Measurements from ENCODE around the gene KCTD2. TPM values are rescaled to one million over a fixed set of nuclear protein-coding genes. Genes with fewer than 3 reads are reported as not detected.

KCTD2 gene
- 10 to 100 TPM; 22.0 to 32.8 (median 29.0) TPM for total RNA-seq
- total RNA-seq (2013) = 22.3 TPM
- total RNA-seq = 25.6 to 85.7 (median 49.8) reads per million in 29 experiments

- Mint-ChIP-seq H3K36me3 (peaks cover 7% of the 10 kb centered on the region), H3K27me3 (no peaks in the 10 kb centered on the region), H3K27ac (peak within 1 kb of the TSS; percentile 95 to 96), H3K4me3 (peak within 1 kb of the TSS; percentile 96 to 97 (median 97)), H3K9me3 (no peaks in the 10 kb centered on the region), H3K4me1 (peaks cover 42 to 52% (median 46%) of the 10 kb centered on the region in 3 donors)
- peak within 1 kb of the TSS; percentile 65 for H3K27ac ChIP-seq (ENCODE audit: low read length)
- H3K4me1 ChIP-seq (ENCODE audit: control insufficient read depth in 1 of 2, extremely low read depth in 1 of 2, insufficient read depth in 2 of 2, low read length in 2 of 2) = peaks cover 3 to 23% of the 10 kb centered on the region in 2 experiments
- peak within 1 kb of the TSS; percentile 85 to 86 for H3K4me3 ChIP-seq (ENCODE audit: control insufficient read depth in 1 of 2, extremely low read depth in 1 of 2, low read length in 1 of 2)
- 0% methylated on average over 44 of the region's 72 CpGs for whole genome bisulfite sequencing (ENCODE audit: insufficient coverage)
- DNase-seq (peak; percentile 82 to 95 (median 91)), ATAC-seq (replicated peaks in 1 of 4) (peak; percentile 94 to 96 (median 96))
- no peaks in the 10 kb centered on the region for H3K27me3 ChIP-seq (replicated peaks in 1 of 2; ENCODE audit: control insufficient read depth in 2 of 2, extremely low read depth in 1 of 2, insufficient read depth in 2 of 2, low read length in 1 of 2)
- POLR2A ChIA-PET = interaction anchor here in 1 of 2 donors (0.6 kb wide), 1 partner anchor 10 kb away, joined by 5 read pairs; no protein-coding TSS in a partner anchor
- peaks cover 2 to 4% of the 10 kb centered on the region in 2 donors for H3K36me3 ChIP-seq (ENCODE audit: control insufficient read depth in 2 of 2, extremely low read depth in 1 of 2, insufficient read depth in 1 of 2, low read length in 1 of 2)
- no peaks in the 10 kb centered on the region for H3K9me3 ChIP-seq
- CTCF ChIA-PET = interaction anchor here (0.5 to 1.7 kb wide), 3 partner anchors 13 to 291 kb away, joined by 3 to 4 read pairs (median 3); no protein-coding TSS in a partner anchor
Measured at GRCh38 chr17:75046407-75047289, at the start of gene KCTD2, which contains the start of gene ATP5PD. Gene KCTD2, plus strand, starts transcription at chr17:75047225. Its CDS starts 26 bp downstream, at chr17:75047251. Gene ATP5PD, minus strand, starts transcription at chr17:75046969. Its CDS starts 4,319 bp downstream, at chr17:75042650.

- Mint-ChIP-seq H3K27ac (no peak overlapping the region), H3K9me3 (no peaks in the 10 kb centered on the region), H3K4me1 (peaks cover 6 to 13% (median 7%) of the 10 kb centered on the region in 3 donors), H3K36me3 (no peaks in the 10 kb centered on the region), H3K27me3 (no peaks in the 10 kb centered on the region), H3K4me3 (no peak overlapping the region)
- POLR2A ChIA-PET = no interaction called here
- Histone ChIP-seq H3K9me3 (no peaks in the 10 kb centered on the region), H3K4me3 (ENCODE audit: control insufficient read depth in 1 of 2, extremely low read depth in 1 of 2, low read length in 1 of 2) (no peak overlapping the region), H3K4me1 (ENCODE audit: control insufficient read depth in 1 of 2, extremely low read depth in 1 of 2, insufficient read depth in 2 of 2, low read length in 2 of 2) (no peaks in the 10 kb centered on the region), H3K27ac (ENCODE audit: low read length) (no peak overlapping the region), H3K27me3 (replicated peaks in 1 of 2; ENCODE audit: control insufficient read depth in 2 of 2, extremely low read depth in 1 of 2, insufficient read depth in 2 of 2, low read length in 1 of 2) (peaks cover 0 to 4% of the 10 kb centered on the region in 2 experiments), H3K36me3 (ENCODE audit: control insufficient read depth in 2 of 2, extremely low read depth in 1 of 2, insufficient read depth in 1 of 2, low read length in 1 of 2) (no peaks in the 10 kb centered on the region)
- ATAC-seq (replicated peaks in 1 of 4) (no peak), DNase-seq (no peak)
- CTCF ChIA-PET = no interaction called here
- 100% methylated on average over 4 of the region's 6 CpGs for WGBS (ENCODE audit: insufficient coverage)
Measured at GRCh38 chr17:74998783-74999182, 48.2 kb upstream of the KCTD2 start.

GRCh38 chr17:74999523-74999922, 47.5 kb upstream of the KCTD2 start:
- Mint-ChIP-seq H3K4me3 (no peak overlapping the region), H3K4me1 (peaks cover 6 to 13% (median 7%) of the 10 kb centered on the region in 3 donors), H3K27ac (no peak overlapping the region), H3K27me3 (no peaks in the 10 kb centered on the region), H3K36me3 (no peaks in the 10 kb centered on the region), H3K9me3 (no peaks in the 10 kb centered on the region)
- Histone ChIP-seq H3K36me3 (ENCODE audit: control insufficient read depth in 2 of 2, extremely low read depth in 1 of 2, insufficient read depth in 1 of 2, low read length in 1 of 2) (peaks cover 0 to 2% of the 10 kb centered on the region in 2 donors), H3K27ac (ENCODE audit: low read length) (no peak overlapping the region), H3K4me3 (ENCODE audit: control insufficient read depth in 1 of 2, extremely low read depth in 1 of 2, low read length in 1 of 2) (no peak overlapping the region), H3K9me3 (no peaks in the 10 kb centered on the region), H3K27me3 (replicated peaks in 1 of 2; ENCODE audit: control insufficient read depth in 2 of 2, extremely low read depth in 1 of 2, insufficient read depth in 2 of 2, low read length in 1 of 2) (peaks cover 0 to 5% of the 10 kb centered on the region in 2 experiments), H3K4me1 (ENCODE audit: control insufficient read depth in 1 of 2, extremely low read depth in 1 of 2, insufficient read depth in 2 of 2, low read length in 2 of 2) (no peaks in the 10 kb centered on the region)
- ChIA-PET CTCF (no interaction called here), POLR2A (no interaction called here)
- 58% methylated on average over 2 of the region's 4 CpGs for WGBS (ENCODE audit: insufficient coverage)
- no peak for ATAC-seq (replicated peaks in 1 of 4)
- DNase-seq = no peak

- H3K36me3 Mint-ChIP-seq = no peaks in the 10 kb centered on the region
- 80% methylated on average over 7 of the region's 15 CpGs for WGBS (ENCODE audit: insufficient coverage)
- no peaks in the 10 kb centered on the region for H3K9me3 Mint-ChIP-seq
- H3K4me3 Mint-ChIP-seq = no peak overlapping the region
- H3K4me1 ChIP-seq (ENCODE audit: control insufficient read depth in 1 of 2, extremely low read depth in 1 of 2, insufficient read depth in 2 of 2, low read length in 2 of 2) = no peaks in the 10 kb centered on the region
- no peak for DNase-seq
- no peak overlapping the region for H3K27ac ChIP-seq (ENCODE audit: low read length)
- no peak overlapping the region for H3K4me3 ChIP-seq (ENCODE audit: control insufficient read depth in 1 of 2, extremely low read depth in 1 of 2, low read length in 1 of 2)
- ATAC-seq (replicated peaks in 1 of 4) = no peak
- H3K27me3 Mint-ChIP-seq = peaks cover 0 to 3% of the 10 kb centered on the region in 2 donors
- H3K36me3 ChIP-seq (ENCODE audit: control insufficient read depth in 2 of 2, extremely low read depth in 1 of 2, insufficient read depth in 1 of 2, low read length in 1 of 2) = peaks cover 0 to 2% of the 10 kb centered on the region in 2 donors
- H3K27me3 ChIP-seq (replicated peaks in 1 of 2; ENCODE audit: control insufficient read depth in 2 of 2, extremely low read depth in 1 of 2, insufficient read depth in 2 of 2, low read length in 1 of 2) = peaks cover 0 to 7% of the 10 kb centered on the region in 2 experiments
- ChIA-PET POLR2A (no interaction called here), CTCF (interaction anchor here in 1 of 2 donors (1.5 kb wide), 1 partner anchor 9 kb away, joined by 3 read pairs; no protein-coding TSS in a partner anchor)
- peaks cover 6 to 13% (median 7%) of the 10 kb centered on the region in 3 donors for H3K4me1 Mint-ChIP-seq
- no peak overlapping the region for H3K27ac Mint-ChIP-seq
- H3K9me3 ChIP-seq = no peaks in the 10 kb centered on the region
Measured at GRCh38 chr17:75001915-75002843, 44.8 kb upstream of the KCTD2 start.

GRCh38 chr17:75003070-75003956, 43.7 kb upstream of the KCTD2 start:
- 88% methylated on average over 73 of the region's 76 CpGs for WGBS (ENCODE audit: insufficient coverage)
- H3K9me3 ChIP-seq = no peaks in the 10 kb centered on the region
- CTCF ChIA-PET = no interaction called here

More at GRCh38 chr17:75003070-75003956, 43.7 kb upstream of the KCTD2 start:
- peaks cover 5 to 10% (median 5%) of the 10 kb centered on the region in 3 donors for H3K4me1 Mint-ChIP-seq
- H3K27ac Mint-ChIP-seq = no peak overlapping the region
- Histone ChIP-seq H3K4me3 (ENCODE audit: control insufficient read depth in 1 of 2, extremely low read depth in 1 of 2, low read length in 1 of 2) (no peak overlapping the region), H3K36me3 (ENCODE audit: control insufficient read depth in 2 of 2, extremely low read depth in 1 of 2, insufficient read depth in 1 of 2, low read length in 1 of 2) (peaks cover 0 to 2% of the 10 kb centered on the region in 2 donors), H3K4me1 (ENCODE audit: control insufficient read depth in 1 of 2, extremely low read depth in 1 of 2, insufficient read depth in 2 of 2, low read length in 2 of 2) (no peaks in the 10 kb centered on the region), H3K27ac (ENCODE audit: low read length) (no peak overlapping the region), H3K27me3 (replicated peaks in 1 of 2; ENCODE audit: control insufficient read depth in 2 of 2, extremely low read depth in 1 of 2, insufficient read depth in 2 of 2, low read length in 1 of 2) (peaks cover 0 to 13% of the 10 kb centered on the region in 2 experiments)
- POLR2A ChIA-PET = no interaction called here
- H3K27me3 Mint-ChIP-seq = peaks cover 0 to 3% of the 10 kb centered on the region in 2 donors
- DNase-seq = no peak
- no peaks in the 10 kb centered on the region for H3K36me3 Mint-ChIP-seq
- no peaks in the 10 kb centered on the region for H3K9me3 Mint-ChIP-seq
- ATAC-seq (replicated peaks in 1 of 4) = no peak
- no peak overlapping the region for H3K4me3 Mint-ChIP-seq
